Thyroid gland (tissue), 4 donors: ENCODE measurements around the gene FSTL4. TPM values are rescaled to one million over a fixed set of nuclear protein-coding genes. Genes with fewer than 3 reads are reported as not detected.

ENCODE experiments used
- DNase-seq, 2 donors: peaks; one replicate each; pipeline ENCODE4 v3.0.0-alpha.2; 2019
- H3K27ac ChIP-seq, 3 donors: fragments of 200-600 bp; sonication (generic); 1 replicate in 2 of 3; 2 replicates in 1 of 3; pipeline ENCODE4 v1.5.1; 2016 to 2019; ENCODE audit warnings: mild to moderate bottlenecking in 1 of 3, moderate library complexity in 1 of 3
- H3K27me3 ChIP-seq: fragments of 200-600 bp; sonication (generic); one replicate; pipeline ENCODE4 v1.5.1; 2019
- H3K36me3 ChIP-seq, 2 donors: fragments of 200-600 bp; sonication (generic); one replicate each; pipeline ENCODE4 v1.5.1; 2016 to 2019
- H3K4me1 ChIP-seq, 2 donors: fragments of 200-600 bp; sonication (generic); one replicate each; pipeline ENCODE4 v1.5.1; 2017 to 2019
- H3K4me3 ChIP-seq, 3 donors: fragments of 200-600 bp; sonication (generic); replicated peaks in 1 of 3; 1 replicate in 2 of 3; 2 replicates in 1 of 3; pipeline ENCODE4 v1.5.1; 2016; ENCODE audit warnings: mild to moderate bottlenecking in 1 of 3
- H3K9me3 ChIP-seq: fragments of 200-600 bp; sonication (generic); one replicate; pipeline ENCODE4 v1.5.1; 2017
- POLR2A ChIP-seq, 2 donors: fragments of 450-650 bp; IDR thresholded peaks; one replicate each; pipeline ENCODE4 v1.6.1; 2017; ENCODE audit warnings: antibody characterized with exemption in 2 of 2, mild to moderate bottlenecking in 2 of 2, moderate library complexity in 1 of 2
- WGBS, 2 donors: methylation state at CpG; one replicate each; pipeline ENCODE4 v1.1.5; 2017; 5-methylcytosine and 5-hydroxymethylcytosine counted together
- intact Hi-C: fragments of 100-400 bp; cut with DNase I; formaldehyde crosslinking; loops from one replicate; pipeline ENCODE4 v1.15.1; 2023
- total RNA-seq, 4 donors: library from RNA; depleted of rRNA; stranded (reverse); fragments of >200 nt; gene quantifications; one replicate each; pipeline ENCODE4 v1.2.3, GENCODE V29; 2016
- TF ChIP-seq, protein P1 (sequence below), 6 experiments: fragments of 200-600 bp in 3 of 6; fragments of 450-650 bp in 3 of 6; sonication (generic) in 3 of 6; IDR thresholded peaks; one replicate each; pipeline ENCODE4 v1.5.1; 2016 to 2019; ENCODE audit warnings: antibody characterized with exemption in 6 of 6, mild to moderate bottlenecking in 2 of 6, inconsistent platforms in 1 of 6, moderate library complexity in 1 of 6

FSTL4 gene
- total RNA-seq, 4 donors from 2014 or later = 0.10 to 0.13 TPM; not detected in 2

DNA sequence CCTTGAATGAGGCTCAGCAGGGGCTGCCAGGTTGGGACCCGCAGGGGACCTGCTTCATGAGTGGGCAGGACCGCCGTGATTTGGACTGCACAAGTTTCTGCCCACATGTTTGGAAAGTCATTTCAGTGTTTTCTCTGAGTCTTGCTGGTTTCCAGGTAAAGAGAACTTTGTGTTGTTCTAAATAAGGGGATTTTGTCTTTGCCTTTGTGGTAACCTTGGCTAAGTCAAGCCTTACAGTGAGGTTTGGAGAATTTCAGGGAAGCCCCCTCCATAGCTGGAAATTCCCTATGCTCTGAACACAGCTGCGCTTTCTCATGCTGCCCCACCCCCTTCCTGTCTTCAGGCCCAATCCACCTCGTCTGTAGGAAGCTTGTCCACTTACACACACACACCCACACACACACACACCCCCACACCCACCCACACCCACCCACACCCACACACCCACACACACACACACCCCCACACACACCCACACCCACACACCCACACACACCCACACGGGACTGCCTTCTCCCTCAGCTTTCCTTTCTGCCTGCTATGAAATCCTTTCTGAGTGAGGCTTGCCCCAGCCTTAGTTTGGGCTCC is 290.4 kb downstream of the FSTL4 start:
- no peaks in the 10 kb centered on the region for H3K36me3 ChIP-seq
- no peak overlapping the region for H3K4me3 ChIP-seq
- intact Hi-C loops = no loop called here
- H3K4me1 ChIP-seq = no peaks in the 10 kb centered on the region
- WGBS, 2 donors = 67 to 72% methylated on average over 6 of the region's 6 CpGs
- no peak overlapping the region for H3K27ac ChIP-seq
- DNase-seq = no peak
- no peaks in the 10 kb centered on the region for H3K27me3 ChIP-seq
- no peaks in the 10 kb centered on the region for H3K9me3 ChIP-seq
- no peak for TF ChIP-seq POLR2A (IDR thresholded peaks at IDR 0.05)

- WGBS, 2 donors = 90 to 94% methylated on average over 12 to 13 of the region's 13 CpGs
Observed at GRCh38 chr5:133321286-133321832, 291.0 kb downstream of the FSTL4 start.

GRCh38 chr5:133319905-133320520 is 292.3 kb downstream of the FSTL4 start:
- H3K27ac ChIP-seq = no peak overlapping the region
- intact Hi-C loops = no loop called here
- no peaks in the 10 kb centered on the region for H3K27me3 ChIP-seq
- no peaks in the 10 kb centered on the region for H3K9me3 ChIP-seq
- WGBS, 2 donors = 65 to 69% methylated on average over 5 of the region's 5 CpGs
- H3K36me3 ChIP-seq = no peaks in the 10 kb centered on the region
- DNase-seq = no peak
- no peak overlapping the region for H3K4me3 ChIP-seq
- TF ChIP-seq, protein P1, sequence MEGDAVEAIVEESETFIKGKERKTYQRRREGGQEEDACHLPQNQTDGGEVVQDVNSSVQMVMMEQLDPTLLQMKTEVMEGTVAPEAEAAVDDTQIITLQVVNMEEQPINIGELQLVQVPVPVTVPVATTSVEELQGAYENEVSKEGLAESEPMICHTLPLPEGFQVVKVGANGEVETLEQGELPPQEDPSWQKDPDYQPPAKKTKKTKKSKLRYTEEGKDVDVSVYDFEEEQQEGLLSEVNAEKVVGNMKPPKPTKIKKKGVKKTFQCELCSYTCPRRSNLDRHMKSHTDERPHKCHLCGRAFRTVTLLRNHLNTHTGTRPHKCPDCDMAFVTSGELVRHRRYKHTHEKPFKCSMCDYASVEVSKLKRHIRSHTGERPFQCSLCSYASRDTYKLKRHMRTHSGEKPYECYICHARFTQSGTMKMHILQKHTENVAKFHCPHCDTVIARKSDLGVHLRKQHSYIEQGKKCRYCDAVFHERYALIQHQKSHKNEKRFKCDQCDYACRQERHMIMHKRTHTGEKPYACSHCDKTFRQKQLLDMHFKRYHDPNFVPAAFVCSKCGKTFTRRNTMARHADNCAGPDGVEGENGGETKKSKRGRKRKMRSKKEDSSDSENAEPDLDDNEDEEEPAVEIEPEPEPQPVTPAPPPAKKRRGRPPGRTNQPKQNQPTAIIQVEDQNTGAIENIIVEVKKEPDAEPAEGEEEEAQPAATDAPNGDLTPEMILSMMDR (IDR thresholded peaks at IDR 0.05) = no peak
- no peaks in the 10 kb centered on the region for H3K4me1 ChIP-seq

More at GRCh38 chr5:133321286-133321832, 291.0 kb downstream of the FSTL4 start:
- TF ChIP-seq, protein P1 (IDR thresholded peaks at IDR 0.05) = no peak
- TF ChIP-seq POLR2A (IDR thresholded peaks at IDR 0.05) = no peak
- Histone ChIP-seq H3K36me3 (no peaks in the 10 kb centered on the region), H3K27me3 (no peaks in the 10 kb centered on the region), H3K4me1 (no peaks in the 10 kb centered on the region), H3K9me3 (no peaks in the 10 kb centered on the region), H3K27ac (no peak overlapping the region), H3K4me3 (no peak overlapping the region)
- no peak for DNase-seq
- intact Hi-C loops = no loop called here

GRCh38 chr5:133319244-133319643 is 293.1 kb downstream of the FSTL4 start:
- no peak overlapping the region for H3K27ac ChIP-seq
- intact Hi-C loops = no loop called here
- TF ChIP-seq POLR2A (IDR thresholded peaks at IDR 0.05) = no peak
- TF ChIP-seq, protein P1 (IDR thresholded peaks at IDR 0.05) = no peak
- H3K27me3 ChIP-seq = no peaks in the 10 kb centered on the region
- no peaks in the 10 kb centered on the region for H3K4me1 ChIP-seq
- H3K4me3 ChIP-seq = no peak overlapping the region
- WGBS, 2 donors = 69 to 74% methylated on average over 5 of the region's 5 CpGs
- no peaks in the 10 kb centered on the region for H3K36me3 ChIP-seq
- no peak for DNase-seq
- H3K9me3 ChIP-seq = no peaks in the 10 kb centered on the region

- Histone ChIP-seq H3K27ac (no peak overlapping the region), H3K36me3 (no peaks in the 10 kb centered on the region), H3K4me3 (no peak overlapping the region), H3K9me3 (no peaks in the 10 kb centered on the region), H3K4me1 (no peaks in the 10 kb centered on the region), H3K27me3 (no peaks in the 10 kb centered on the region)
- TF ChIP-seq POLR2A (IDR thresholded peaks at IDR 0.05) = no peak
- TF ChIP-seq, protein P1 (IDR thresholded peaks at IDR 0.05) = no peak
- WGBS, 2 donors = 83 to 87% methylated on average over 1 of the region's 1 CpG
- DNase-seq = no peak
- intact Hi-C loops = no loop called here
Observed at GRCh38 chr5:133317558-133317957, 294.8 kb downstream of the FSTL4 start.
